Measurements from ENCODE around the gene MRPS27.

Gene MRPS27

GRCh38 chr5:72209147-72210115 lies 110.6 kb downstream of the MRPS27 start:
- Mint-ChIP-seq H3K27me3 (no peaks in the 10 kb centered on the region), H3K27ac (no peak overlapping the region), H3K4me1 (peaks cover 33% of the 10 kb centered on the region), H3K9me3 (no peaks in the 10 kb centered on the region), H3K4me3 (no peak overlapping the region), H3K36me3 (ENCODE audit: low read depth) (peaks cover 18% of the 10 kb centered on the region)
- ATAC-seq: no peak
- DNase-seq: no peak

- ATAC-seq (peak; percentile 55), DNase-seq (no peak)
- Mint-ChIP-seq H3K4me3 (no peak overlapping the region), H3K27me3 (no peaks in the 10 kb centered on the region), H3K4me1 (peaks cover 31% of the 10 kb centered on the region), H3K9me3 (no peaks in the 10 kb centered on the region), H3K27ac (no peak overlapping the region), H3K36me3 (ENCODE audit: low read depth) (peaks cover 18% of the 10 kb centered on the region)
These were observed 111.6 kb downstream of the MRPS27 start for GRCh38 chr5:72208324-72208926.

GRCh38 chr5:72206994-72207393 lies 113.0 kb downstream of the MRPS27 start:
- Mint-ChIP-seq H3K27ac (no peak overlapping the region), H3K9me3 (no peaks in the 10 kb centered on the region), H3K36me3 (ENCODE audit: low read depth) (peaks cover 15% of the 10 kb centered on the region), H3K4me3 (no peak overlapping the region), H3K4me1 (peaks cover 30% of the 10 kb centered on the region), H3K27me3 (no peaks in the 10 kb centered on the region)
- DNase-seq (no peak), ATAC-seq (peak; percentile 73)

GRCh38 chr5:72206160-72206559 lies 113.9 kb downstream of the MRPS27 start:
- no peaks in the 10 kb centered on the region for H3K9me3 Mint-ChIP-seq
- ATAC-seq: no peak
- H3K27me3 Mint-ChIP-seq: no peaks in the 10 kb centered on the region
- peaks cover 30% of the 10 kb centered on the region for H3K4me1 Mint-ChIP-seq
- H3K4me3 Mint-ChIP-seq: no peak overlapping the region
- H3K36me3 Mint-ChIP-seq (ENCODE audit: low read depth): peaks cover 14% of the 10 kb centered on the region
- no peak overlapping the region for H3K27ac Mint-ChIP-seq
- no peak for DNase-seq

- ATAC-seq (no peak), DNase-seq (no peak)
- H3K27ac Mint-ChIP-seq: no peak overlapping the region
- peaks cover 30% of the 10 kb centered on the region for H3K4me1 Mint-ChIP-seq
- no peaks in the 10 kb centered on the region for H3K27me3 Mint-ChIP-seq
- no peaks in the 10 kb centered on the region for H3K9me3 Mint-ChIP-seq
- H3K36me3 Mint-ChIP-seq (ENCODE audit: low read depth): peaks cover 14% of the 10 kb centered on the region
- no peak overlapping the region for H3K4me3 Mint-ChIP-seq
These were observed 114.5 kb downstream of the MRPS27 start for GRCh38 chr5:72205431-72206009.

GRCh38 chr5:72204946-72205345 lies 115.1 kb downstream of the MRPS27 start:
- ATAC-seq: no peak
- Mint-ChIP-seq H3K9me3 (no peaks in the 10 kb centered on the region), H3K27me3 (no peaks in the 10 kb centered on the region), H3K36me3 (ENCODE audit: low read depth) (peaks cover 14% of the 10 kb centered on the region), H3K4me1 (peaks cover 30% of the 10 kb centered on the region), H3K4me3 (no peak overlapping the region), H3K27ac (no peak overlapping the region)
- no peak for DNase-seq

- peaks cover 3% of the 10 kb centered on the region for H3K27me3 Mint-ChIP-seq
- ATAC-seq (no peak), DNase-seq (no peak)
- no peaks in the 10 kb centered on the region for H3K9me3 Mint-ChIP-seq
- H3K4me1 Mint-ChIP-seq: peaks cover 25% of the 10 kb centered on the region
- peaks cover 9% of the 10 kb centered on the region for H3K36me3 Mint-ChIP-seq (ENCODE audit: low read depth)
- no peak overlapping the region for H3K4me3 Mint-ChIP-seq
- H3K27ac Mint-ChIP-seq: no peak overlapping the region
These were observed 116.7 kb downstream of the MRPS27 start for GRCh38 chr5:72203251-72203845.

GRCh38 chr5:72202331-72202825 lies 117.7 kb downstream of the MRPS27 start:
- H3K9me3 Mint-ChIP-seq: no peaks in the 10 kb centered on the region

GRCh38 chr5:72199681-72200080 lies 120.4 kb downstream of the MRPS27 start:
- DNase-seq: no peak
- Mint-ChIP-seq H3K27ac (no peak overlapping the region), H3K36me3 (ENCODE audit: low read depth) (peaks cover 1% of the 10 kb centered on the region), H3K27me3 (peaks cover 35% of the 10 kb centered on the region), H3K4me1 (peaks cover 9% of the 10 kb centered on the region), H3K4me3 (no peak overlapping the region), H3K9me3 (peaks cover 10% of the 10 kb centered on the region)
- no peak for ATAC-seq

More at GRCh38 chr5:72202331-72202825, 117.7 kb downstream of the MRPS27 start:
- Mint-ChIP-seq H3K4me1 (peaks cover 18% of the 10 kb centered on the region), H3K27me3 (peaks cover 10% of the 10 kb centered on the region), H3K36me3 (ENCODE audit: low read depth) (peaks cover 5% of the 10 kb centered on the region), H3K4me3 (no peak overlapping the region), H3K27ac (no peak overlapping the region)
- DNase-seq (no peak), ATAC-seq (no peak)

- H3K27ac Mint-ChIP-seq: no peak overlapping the region
- DNase-seq (no peak), ATAC-seq (no peak)
- H3K4me3 Mint-ChIP-seq: no peak overlapping the region
- H3K9me3 Mint-ChIP-seq: peaks cover 10% of the 10 kb centered on the region
- H3K4me1 Mint-ChIP-seq: peaks cover 12% of the 10 kb centered on the region
- peaks cover 45% of the 10 kb centered on the region for H3K27me3 Mint-ChIP-seq
- H3K36me3 Mint-ChIP-seq (ENCODE audit: low read depth): peaks cover 1% of the 10 kb centered on the region
These were observed 122.6 kb downstream of the MRPS27 start for GRCh38 chr5:72197393-72197792.

GRCh38 chr5:72195581-72195980 lies 124.5 kb downstream of the MRPS27 start:
- Mint-ChIP-seq H3K9me3 (peaks cover 10% of the 10 kb centered on the region), H3K36me3 (ENCODE audit: low read depth) (peaks cover 1% of the 10 kb centered on the region), H3K27me3 (peaks cover 56% of the 10 kb centered on the region), H3K27ac (no peak overlapping the region), H3K4me1 (peaks cover 12% of the 10 kb centered on the region), H3K4me3 (peak overlapping the region; percentile 7)
- ATAC-seq: no peak
- DNase-seq: no peak

- Mint-ChIP-seq H3K4me3 (peak overlapping the region; percentile 7), H3K27ac (peak overlapping the region; percentile 41), H3K4me1 (peaks cover 12% of the 10 kb centered on the region), H3K27me3 (peaks cover 57% of the 10 kb centered on the region), H3K9me3 (peaks cover 10% of the 10 kb centered on the region), H3K36me3 (ENCODE audit: low read depth) (peaks cover 1% of the 10 kb centered on the region)
- DNase-seq (peak; percentile 26), ATAC-seq (peak; percentile 66)
These were observed 125.2 kb downstream of the MRPS27 start for GRCh38 chr5:72194846-72195245.

GRCh38 chr5:72191404-72191803 lies 128.6 kb downstream of the MRPS27 start:
- H3K36me3 Mint-ChIP-seq (ENCODE audit: low read depth): peaks cover 1% of the 10 kb centered on the region
- H3K4me3 Mint-ChIP-seq: no peak overlapping the region
- peaks cover 51% of the 10 kb centered on the region for H3K27me3 Mint-ChIP-seq
- H3K9me3 Mint-ChIP-seq: peaks cover 10% of the 10 kb centered on the region
- DNase-seq (no peak), ATAC-seq (no peak)
- no peak overlapping the region for H3K27ac Mint-ChIP-seq
- H3K4me1 Mint-ChIP-seq: peaks cover 12% of the 10 kb centered on the region

- Mint-ChIP-seq H3K4me3 (no peak overlapping the region), H3K27ac (no peak overlapping the region), H3K27me3 (peaks cover 46% of the 10 kb centered on the region), H3K4me1 (no peaks in the 10 kb centered on the region), H3K36me3 (ENCODE audit: low read depth) (no peaks in the 10 kb centered on the region), H3K9me3 (no peaks in the 10 kb centered on the region)
- ATAC-seq: no peak
- no peak for DNase-seq
These were observed 130.9 kb downstream of the MRPS27 start for GRCh38 chr5:72189146-72189545.
